Measurements from ENCODE around the gene LETMD1. TPM values are rescaled to one million over a fixed set of nuclear protein-coding genes. Genes with fewer than 3 reads are reported as not detected.

Gene LETMD1
- total and polyA plus RNA-seq, 2 of the 8 experiments (the other 6 are each of a cell fraction or from before 2014, with no cell fraction given) = 39.4 to 65.3 TPM

DNA sequence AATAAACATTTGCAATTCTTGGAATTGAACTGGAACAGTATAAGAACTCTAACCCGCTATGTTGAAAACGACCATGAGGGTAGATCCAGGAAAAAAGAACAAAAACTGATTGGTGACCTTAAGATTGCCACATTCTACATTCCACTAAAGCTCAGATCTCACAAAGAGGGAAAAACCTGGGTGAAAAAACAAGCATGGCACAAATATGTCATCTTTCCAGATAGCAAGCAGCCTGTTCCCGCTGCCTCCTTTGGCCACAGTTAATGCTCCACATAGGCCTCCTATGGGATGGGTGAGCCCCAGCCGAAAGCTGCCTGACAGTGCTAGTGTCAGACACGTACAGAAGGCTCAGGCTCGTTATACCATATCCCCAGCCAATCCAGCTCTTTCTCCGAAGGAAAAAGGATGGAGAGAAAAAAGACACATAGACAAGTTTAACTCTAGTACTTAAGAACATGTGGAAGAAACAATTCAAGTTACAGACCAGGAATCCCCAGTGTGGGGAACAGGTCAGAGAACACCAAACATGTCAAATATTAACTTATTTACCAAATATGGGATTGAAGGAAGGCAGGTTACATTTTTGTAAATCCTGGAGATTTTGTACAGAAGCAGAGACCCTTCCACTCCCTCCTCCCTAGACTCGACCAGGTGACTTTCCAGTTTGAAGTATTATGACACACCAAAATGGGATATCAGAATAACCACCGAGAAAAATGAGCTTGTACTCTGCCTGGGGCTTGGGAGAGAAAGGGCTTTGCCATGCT lies 14.7 kb downstream of the LETMD1 start (continued):
- TF ChIP-seq, protein P1, sequence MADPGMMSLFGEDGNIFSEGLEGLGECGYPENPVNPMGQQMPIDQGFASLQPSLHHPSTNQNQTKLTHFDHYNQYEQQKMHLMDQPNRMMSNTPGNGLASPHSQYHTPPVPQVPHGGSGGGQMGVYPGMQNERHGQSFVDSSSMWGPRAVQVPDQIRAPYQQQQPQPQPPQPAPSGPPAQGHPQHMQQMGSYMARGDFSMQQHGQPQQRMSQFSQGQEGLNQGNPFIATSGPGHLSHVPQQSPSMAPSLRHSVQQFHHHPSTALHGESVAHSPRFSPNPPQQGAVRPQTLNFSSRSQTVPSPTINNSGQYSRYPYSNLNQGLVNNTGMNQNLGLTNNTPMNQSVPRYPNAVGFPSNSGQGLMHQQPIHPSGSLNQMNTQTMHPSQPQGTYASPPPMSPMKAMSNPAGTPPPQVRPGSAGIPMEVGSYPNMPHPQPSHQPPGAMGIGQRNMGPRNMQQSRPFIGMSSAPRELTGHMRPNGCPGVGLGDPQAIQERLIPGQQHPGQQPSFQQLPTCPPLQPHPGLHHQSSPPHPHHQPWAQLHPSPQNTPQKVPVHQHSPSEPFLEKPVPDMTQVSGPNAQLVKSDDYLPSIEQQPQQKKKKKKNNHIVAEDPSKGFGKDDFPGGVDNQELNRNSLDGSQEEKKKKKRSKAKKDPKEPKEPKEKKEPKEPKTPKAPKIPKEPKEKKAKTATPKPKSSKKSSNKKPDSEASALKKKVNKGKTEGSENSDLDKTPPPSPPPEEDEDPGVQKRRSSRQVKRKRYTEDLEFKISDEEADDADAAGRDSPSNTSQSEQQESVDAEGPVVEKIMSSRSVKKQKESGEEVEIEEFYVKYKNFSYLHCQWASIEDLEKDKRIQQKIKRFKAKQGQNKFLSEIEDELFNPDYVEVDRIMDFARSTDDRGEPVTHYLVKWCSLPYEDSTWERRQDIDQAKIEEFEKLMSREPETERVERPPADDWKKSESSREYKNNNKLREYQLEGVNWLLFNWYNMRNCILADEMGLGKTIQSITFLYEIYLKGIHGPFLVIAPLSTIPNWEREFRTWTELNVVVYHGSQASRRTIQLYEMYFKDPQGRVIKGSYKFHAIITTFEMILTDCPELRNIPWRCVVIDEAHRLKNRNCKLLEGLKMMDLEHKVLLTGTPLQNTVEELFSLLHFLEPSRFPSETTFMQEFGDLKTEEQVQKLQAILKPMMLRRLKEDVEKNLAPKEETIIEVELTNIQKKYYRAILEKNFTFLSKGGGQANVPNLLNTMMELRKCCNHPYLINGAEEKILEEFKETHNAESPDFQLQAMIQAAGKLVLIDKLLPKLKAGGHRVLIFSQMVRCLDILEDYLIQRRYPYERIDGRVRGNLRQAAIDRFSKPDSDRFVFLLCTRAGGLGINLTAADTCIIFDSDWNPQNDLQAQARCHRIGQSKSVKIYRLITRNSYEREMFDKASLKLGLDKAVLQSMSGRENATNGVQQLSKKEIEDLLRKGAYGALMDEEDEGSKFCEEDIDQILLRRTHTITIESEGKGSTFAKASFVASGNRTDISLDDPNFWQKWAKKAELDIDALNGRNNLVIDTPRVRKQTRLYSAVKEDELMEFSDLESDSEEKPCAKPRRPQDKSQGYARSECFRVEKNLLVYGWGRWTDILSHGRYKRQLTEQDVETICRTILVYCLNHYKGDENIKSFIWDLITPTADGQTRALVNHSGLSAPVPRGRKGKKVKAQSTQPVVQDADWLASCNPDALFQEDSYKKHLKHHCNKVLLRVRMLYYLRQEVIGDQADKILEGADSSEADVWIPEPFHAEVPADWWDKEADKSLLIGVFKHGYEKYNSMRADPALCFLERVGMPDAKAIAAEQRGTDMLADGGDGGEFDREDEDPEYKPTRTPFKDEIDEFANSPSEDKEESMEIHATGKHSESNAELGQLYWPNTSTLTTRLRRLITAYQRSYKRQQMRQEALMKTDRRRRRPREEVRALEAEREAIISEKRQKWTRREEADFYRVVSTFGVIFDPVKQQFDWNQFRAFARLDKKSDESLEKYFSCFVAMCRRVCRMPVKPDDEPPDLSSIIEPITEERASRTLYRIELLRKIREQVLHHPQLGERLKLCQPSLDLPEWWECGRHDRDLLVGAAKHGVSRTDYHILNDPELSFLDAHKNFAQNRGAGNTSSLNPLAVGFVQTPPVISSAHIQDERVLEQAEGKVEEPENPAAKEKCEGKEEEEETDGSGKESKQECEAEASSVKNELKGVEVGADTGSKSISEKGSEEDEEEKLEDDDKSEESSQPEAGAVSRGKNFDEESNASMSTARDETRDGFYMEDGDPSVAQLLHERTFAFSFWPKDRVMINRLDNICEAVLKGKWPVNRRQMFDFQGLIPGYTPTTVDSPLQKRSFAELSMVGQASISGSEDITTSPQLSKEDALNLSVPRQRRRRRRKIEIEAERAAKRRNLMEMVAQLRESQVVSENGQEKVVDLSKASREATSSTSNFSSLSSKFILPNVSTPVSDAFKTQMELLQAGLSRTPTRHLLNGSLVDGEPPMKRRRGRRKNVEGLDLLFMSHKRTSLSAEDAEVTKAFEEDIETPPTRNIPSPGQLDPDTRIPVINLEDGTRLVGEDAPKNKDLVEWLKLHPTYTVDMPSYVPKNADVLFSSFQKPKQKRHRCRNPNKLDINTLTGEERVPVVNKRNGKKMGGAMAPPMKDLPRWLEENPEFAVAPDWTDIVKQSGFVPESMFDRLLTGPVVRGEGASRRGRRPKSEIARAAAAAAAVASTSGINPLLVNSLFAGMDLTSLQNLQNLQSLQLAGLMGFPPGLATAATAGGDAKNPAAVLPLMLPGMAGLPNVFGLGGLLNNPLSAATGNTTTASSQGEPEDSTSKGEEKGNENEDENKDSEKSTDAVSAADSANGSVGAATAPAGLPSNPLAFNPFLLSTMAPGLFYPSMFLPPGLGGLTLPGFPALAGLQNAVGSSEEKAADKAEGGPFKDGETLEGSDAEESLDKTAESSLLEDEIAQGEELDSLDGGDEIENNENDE (IDR thresholded peaks at IDR 0.05; ENCODE audit: insufficient replicate concordance, low read length) = no peak
- TF ChIP-seq SIRT6 (IDR thresholded peaks at IDR 0.05; ENCODE audit: low read length) (no peak), CHD1 (IDR thresholded peaks at IDR 0.05; ENCODE audit: low read depth, low read length) (no peak), POU5F1 (IDR thresholded peaks at IDR 0.05; ENCODE audit: low read depth, low read length) (no peak), JUND (IDR thresholded peaks at IDR 0.05; ENCODE audit: low read length) (no peak), SAP30 (IDR thresholded peaks at IDR 0.05; ENCODE audit: insufficient read depth, insufficient replicate concordance, low read length) (no peak), POLR2AphosphoS5 (IDR thresholded peaks at IDR 0.05; ENCODE audit: low read depth, low read length) (no peak), RXRA (IDR thresholded peaks at IDR 0.05; ENCODE audit: insufficient read depth, low read depth, low read length) (no peak)
